ENCODE results near the gene ADIG.

The ADIG gene

DNA sequence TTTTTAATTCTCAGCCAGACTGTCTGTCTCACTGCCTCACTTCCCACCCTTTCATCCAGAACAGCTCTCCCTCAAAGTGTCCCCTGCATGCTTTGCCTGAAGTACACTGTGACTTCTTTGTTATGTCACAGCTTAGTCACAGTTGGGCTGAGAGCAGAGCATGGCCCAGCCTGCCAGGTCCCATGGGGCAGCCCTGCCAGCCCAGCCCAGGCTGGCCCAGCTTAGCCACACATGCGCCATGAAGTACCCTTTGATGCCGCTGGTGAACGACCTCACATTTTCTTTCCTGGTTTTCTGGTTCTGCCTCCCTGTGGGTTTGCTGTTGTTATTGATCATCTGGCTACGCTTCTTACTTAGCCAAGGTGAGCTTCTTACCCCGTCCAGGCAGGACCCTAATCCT lies at the start of gene ADIG:
Gene ADIG, plus strand, starts transcription at position 185 of the 400 bp plus-strand sequence. Its CDS starts 54 bp downstream, at position 239.
- DNase-seq (ENCODE audit: low spot score) = no peak
- Mint-ChIP-seq H3K36me3 (ENCODE audit: low read depth) (no peaks in the 10 kb centered on the region), H3K27me3 (ENCODE audit: low read depth) (no peaks in the 10 kb centered on the region), H3K4me3 (no peak within 1 kb of the TSS), H3K9me3 (no peaks in the 10 kb centered on the region), H3K27ac (no peak within 1 kb of the TSS), H3K4me1 (ENCODE audit: low read depth) (no peaks in the 10 kb centered on the region)

GRCh38 chr20:38534756-38535155 lies 46.2 kb upstream of the ADIG start:
- Mint-ChIP-seq H3K4me1 (ENCODE audit: low read depth) (peaks cover 22% of the 10 kb centered on the region), H3K4me3 (no peak overlapping the region), H3K9me3 (no peaks in the 10 kb centered on the region), H3K36me3 (ENCODE audit: low read depth) (peaks cover 50% of the 10 kb centered on the region), H3K27me3 (ENCODE audit: low read depth) (no peaks in the 10 kb centered on the region), H3K27ac (no peak overlapping the region)
- DNase-seq (ENCODE audit: low spot score) = no peak

DNA sequence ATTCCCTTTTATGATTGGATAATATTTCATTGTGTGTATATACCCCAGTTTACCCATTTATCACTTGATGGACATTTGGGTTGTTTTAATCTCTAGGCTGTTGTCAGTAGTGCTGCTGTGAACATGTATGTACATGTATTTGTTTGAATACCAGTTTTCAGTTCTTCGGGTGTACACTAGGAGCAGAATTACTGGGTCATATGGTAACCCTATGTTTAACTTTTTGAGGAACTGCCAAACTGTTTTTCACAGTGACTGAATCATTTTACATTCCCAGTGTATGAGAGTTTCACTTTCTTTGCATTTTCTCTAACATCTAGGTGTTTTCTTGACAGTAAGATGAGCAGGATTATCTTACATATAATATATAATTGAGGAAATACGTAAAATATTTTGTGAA lies 44.7 kb upstream of the ADIG start:
- Mint-ChIP-seq H3K36me3 (ENCODE audit: low read depth) (peaks cover 59% of the 10 kb centered on the region), H3K4me1 (ENCODE audit: low read depth) (peaks cover 22% of the 10 kb centered on the region), H3K9me3 (no peaks in the 10 kb centered on the region), H3K4me3 (no peak overlapping the region), H3K27ac (no peak overlapping the region), H3K27me3 (ENCODE audit: low read depth) (no peaks in the 10 kb centered on the region)
- no peak for DNase-seq (ENCODE audit: low spot score)

DNA sequence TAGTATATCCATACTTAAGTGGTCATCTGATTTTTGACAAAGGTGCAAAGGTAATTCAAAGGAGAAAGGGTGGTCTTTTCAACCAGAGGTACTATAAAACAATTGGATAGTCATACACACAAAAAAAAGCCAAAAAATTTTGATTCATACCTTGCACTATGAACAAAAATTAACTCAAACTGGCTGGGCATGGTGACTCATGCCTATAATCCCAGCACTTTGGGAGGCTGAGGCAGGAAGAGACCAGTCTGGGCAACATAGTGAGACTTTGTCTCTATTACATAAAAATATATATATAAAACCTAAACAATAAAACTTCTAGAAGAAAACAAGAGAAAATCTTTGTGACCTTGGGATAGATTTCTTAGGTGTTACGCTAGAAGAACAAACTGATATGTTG lies 43.8 kb upstream of the ADIG start:
- H3K27ac Mint-ChIP-seq = peak overlapping the region; percentile 57
- DNase-seq (ENCODE audit: low spot score) = no peak
- H3K27me3 Mint-ChIP-seq (ENCODE audit: low read depth) = no peaks in the 10 kb centered on the region
- peaks cover 63% of the 10 kb centered on the region for H3K36me3 Mint-ChIP-seq (ENCODE audit: low read depth)
- H3K4me1 Mint-ChIP-seq (ENCODE audit: low read depth) = peaks cover 22% of the 10 kb centered on the region
- H3K9me3 Mint-ChIP-seq = no peaks in the 10 kb centered on the region
- H3K4me3 Mint-ChIP-seq = peak overlapping the region; percentile 53

- Mint-ChIP-seq H3K27me3 (ENCODE audit: low read depth) (no peaks in the 10 kb centered on the region), H3K9me3 (no peaks in the 10 kb centered on the region), H3K36me3 (ENCODE audit: low read depth) (peaks cover 65% of the 10 kb centered on the region), H3K4me3 (no peak overlapping the region), H3K4me1 (ENCODE audit: low read depth) (peaks cover 22% of the 10 kb centered on the region), H3K27ac (no peak overlapping the region)
- no peak for DNase-seq (ENCODE audit: low spot score)
These were observed 42.2 kb upstream of the ADIG start for GRCh38 chr20:38538789-38539188.

DNA sequence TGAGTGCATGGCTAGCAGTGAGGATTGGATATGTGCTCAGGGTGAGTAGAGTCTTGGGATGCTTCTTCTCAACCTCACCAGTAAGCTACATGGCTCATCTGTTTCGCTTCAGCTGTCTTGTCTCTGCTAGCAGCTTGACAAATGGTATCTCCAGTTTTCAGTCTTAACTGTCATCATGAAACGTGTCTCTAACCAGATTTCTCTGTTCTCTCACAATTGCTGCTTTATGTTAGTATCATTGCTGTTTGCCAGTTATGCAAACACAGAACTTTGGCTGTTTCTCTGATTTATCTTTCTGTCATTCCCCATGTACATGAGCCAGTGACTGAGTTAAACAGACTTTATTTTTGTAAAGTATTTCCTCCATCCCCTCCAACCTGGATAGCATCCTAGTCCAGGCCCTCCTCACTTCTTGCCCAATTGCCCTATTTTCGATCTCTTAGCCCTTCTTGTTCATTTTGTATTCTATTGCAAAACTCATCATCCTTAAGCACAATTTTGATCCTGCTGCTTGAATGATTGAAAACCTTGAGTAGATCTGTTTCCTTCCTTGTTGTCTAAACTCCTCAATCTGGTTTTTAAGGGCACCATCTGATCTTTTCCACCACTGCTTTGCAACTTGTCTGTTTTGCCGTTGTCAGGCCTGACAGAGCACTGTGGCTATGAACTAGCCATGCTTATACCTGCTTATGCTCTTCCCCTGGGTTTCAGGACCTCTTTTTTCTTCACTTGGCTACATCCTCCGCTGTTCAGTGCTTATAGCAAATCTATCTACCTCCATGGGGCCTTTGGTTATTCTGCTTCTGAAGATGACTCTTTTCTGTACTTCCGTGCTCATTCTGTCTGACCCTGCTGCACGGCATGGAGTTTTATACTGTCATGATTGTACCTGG lies 37.7 kb upstream of the ADIG start:
- Mint-ChIP-seq H3K27me3 (ENCODE audit: low read depth) (no peaks in the 10 kb centered on the region), H3K36me3 (ENCODE audit: low read depth) (peaks cover 54% of the 10 kb centered on the region), H3K4me1 (ENCODE audit: low read depth) (no peaks in the 10 kb centered on the region), H3K4me3 (no peak overlapping the region), H3K27ac (no peak overlapping the region), H3K9me3 (no peaks in the 10 kb centered on the region)
- DNase-seq (ENCODE audit: low spot score) = no peak

DNA sequence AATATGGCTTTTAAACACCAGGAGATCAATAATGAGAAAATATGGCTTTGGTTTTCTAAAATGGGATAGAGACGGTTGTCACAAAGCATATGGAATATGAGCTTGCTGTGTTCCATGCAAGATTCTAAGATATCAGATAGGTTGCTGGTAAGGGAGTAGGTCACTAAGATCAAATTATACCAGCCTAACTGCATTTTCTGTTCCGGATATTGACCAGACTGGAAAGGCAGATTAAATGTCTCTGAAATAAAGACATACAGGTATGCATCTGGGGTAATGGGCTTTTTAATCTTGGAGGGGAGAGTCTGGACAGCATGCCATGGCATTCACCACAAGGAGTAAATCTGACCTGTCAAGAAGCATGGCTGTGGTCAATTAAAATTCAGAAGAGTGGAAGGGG lies 35.2 kb upstream of the ADIG start:
- peaks cover 54% of the 10 kb centered on the region for H3K36me3 Mint-ChIP-seq (ENCODE audit: low read depth)
- no peaks in the 10 kb centered on the region for H3K4me1 Mint-ChIP-seq (ENCODE audit: low read depth)

DNA sequence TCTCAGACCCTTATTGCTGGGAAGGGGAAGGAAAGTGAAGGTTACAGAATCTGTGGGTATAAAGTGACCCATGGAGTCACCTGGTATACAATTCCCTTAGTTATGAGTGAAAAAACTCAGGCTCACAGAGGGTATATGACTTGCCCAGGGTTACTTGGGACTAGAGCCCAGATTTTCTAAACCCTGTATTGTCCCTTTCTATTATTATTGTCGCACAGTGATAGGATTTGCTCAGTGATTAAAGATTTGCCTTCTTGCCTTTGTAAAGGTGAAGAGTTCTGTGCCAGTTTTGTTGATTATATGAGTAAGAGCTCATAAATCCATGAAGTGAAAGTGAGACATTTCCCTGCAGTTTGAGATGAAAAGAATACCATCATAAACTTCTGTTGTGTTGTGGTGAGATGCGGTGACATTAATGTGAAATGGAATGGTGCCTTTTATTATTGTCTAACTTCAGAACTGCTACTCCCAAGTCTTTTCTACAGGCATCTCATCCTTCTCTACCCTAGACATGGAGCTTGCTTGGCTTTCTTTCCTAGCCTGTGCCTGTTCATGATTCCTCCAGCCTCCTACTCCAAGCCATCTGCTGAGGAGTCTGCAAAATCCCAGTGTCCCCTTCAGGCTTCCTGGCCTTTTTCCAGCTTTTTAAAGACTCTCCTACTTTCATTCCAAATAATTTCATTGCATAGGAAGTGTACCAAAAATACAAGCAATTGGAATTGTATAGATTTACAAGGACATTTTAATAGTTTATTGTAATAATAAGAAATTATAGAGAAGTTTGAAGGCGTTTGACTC lies 33.5 kb upstream of the ADIG start:
- Mint-ChIP-seq H3K9me3 (no peaks in the 10 kb centered on the region), H3K4me1 (ENCODE audit: low read depth) (no peaks in the 10 kb centered on the region), H3K27ac (no peak overlapping the region), H3K36me3 (ENCODE audit: low read depth) (peaks cover 38% of the 10 kb centered on the region), H3K4me3 (no peak overlapping the region), H3K27me3 (ENCODE audit: low read depth) (no peaks in the 10 kb centered on the region)
- DNase-seq (ENCODE audit: low spot score) = no peak

More for the DNA sequence above, 35.2 kb upstream of the ADIG start:
- H3K4me3 Mint-ChIP-seq = no peak overlapping the region
- no peak overlapping the region for H3K27ac Mint-ChIP-seq
- no peaks in the 10 kb centered on the region for H3K9me3 Mint-ChIP-seq
- DNase-seq (ENCODE audit: low spot score) = no peak
- H3K27me3 Mint-ChIP-seq (ENCODE audit: low read depth) = no peaks in the 10 kb centered on the region

GRCh38 chr20:38548356-38549083 lies 32.5 kb upstream of the ADIG start:
- no peak overlapping the region for H3K27ac Mint-ChIP-seq
- DNase-seq (ENCODE audit: low spot score) = no peak
- H3K4me1 Mint-ChIP-seq (ENCODE audit: low read depth) = no peaks in the 10 kb centered on the region
- H3K27me3 Mint-ChIP-seq (ENCODE audit: low read depth) = no peaks in the 10 kb centered on the region
- no peak overlapping the region for H3K4me3 Mint-ChIP-seq
- H3K9me3 Mint-ChIP-seq = no peaks in the 10 kb centered on the region
- peaks cover 30% of the 10 kb centered on the region for H3K36me3 Mint-ChIP-seq (ENCODE audit: low read depth)

DNA sequence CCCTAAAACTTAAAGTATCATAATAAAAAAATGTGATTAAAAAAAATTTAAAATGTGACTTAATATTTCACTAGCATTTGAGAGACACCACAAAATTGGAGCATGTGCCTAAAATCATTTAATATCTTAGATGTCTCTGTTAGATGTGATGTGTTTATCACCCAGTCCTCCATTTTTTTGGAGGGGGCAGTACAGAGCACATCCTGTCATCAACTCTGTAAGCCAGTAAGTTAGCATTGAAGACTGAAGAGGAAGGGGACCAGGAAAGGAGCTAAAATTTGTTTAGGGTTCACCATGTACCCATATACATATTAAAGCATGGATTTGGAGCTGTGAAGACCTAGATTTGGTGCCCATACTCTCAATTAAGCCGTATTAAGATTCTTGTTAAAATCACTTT lies 30.7 kb upstream of the ADIG start:
- no peak for DNase-seq (ENCODE audit: low spot score)
- Mint-ChIP-seq H3K9me3 (no peaks in the 10 kb centered on the region), H3K27ac (no peak overlapping the region), H3K36me3 (ENCODE audit: low read depth) (peaks cover 38% of the 10 kb centered on the region), H3K4me3 (no peak overlapping the region), H3K4me1 (ENCODE audit: low read depth) (no peaks in the 10 kb centered on the region), H3K27me3 (ENCODE audit: low read depth) (no peaks in the 10 kb centered on the region)

GRCh38 chr20:38551056-38551626 lies 29.9 kb upstream of the ADIG start:
- H3K27ac Mint-ChIP-seq = no peak overlapping the region
- no peaks in the 10 kb centered on the region for H3K9me3 Mint-ChIP-seq
- H3K4me3 Mint-ChIP-seq = no peak overlapping the region
- H3K4me1 Mint-ChIP-seq (ENCODE audit: low read depth) = no peaks in the 10 kb centered on the region
- no peaks in the 10 kb centered on the region for H3K27me3 Mint-ChIP-seq (ENCODE audit: low read depth)
- DNase-seq (ENCODE audit: low spot score) = no peak
- H3K36me3 Mint-ChIP-seq (ENCODE audit: low read depth) = peaks cover 31% of the 10 kb centered on the region

DNA sequence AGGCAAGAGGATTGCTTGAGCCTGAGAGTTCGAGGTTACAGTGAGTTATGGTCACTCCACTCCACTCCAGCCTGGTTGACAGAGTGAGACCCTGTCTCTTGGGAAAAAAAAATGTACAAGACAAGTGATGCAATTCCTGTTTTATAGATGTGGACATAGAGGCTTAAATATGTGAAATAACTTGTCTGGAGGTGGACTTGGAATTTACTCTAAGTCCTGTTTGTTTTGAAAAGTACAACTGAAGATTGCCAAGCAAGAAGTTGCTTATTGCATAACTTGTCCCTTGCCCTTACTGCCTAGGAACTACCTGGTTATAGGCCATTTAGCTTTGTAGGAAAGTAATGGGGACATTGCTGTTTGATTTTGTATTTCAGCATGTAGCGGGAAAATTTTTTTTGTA lies 26.0 kb upstream of the ADIG start:
- no peak for DNase-seq (ENCODE audit: low spot score)
- Mint-ChIP-seq H3K27me3 (ENCODE audit: low read depth) (no peaks in the 10 kb centered on the region), H3K9me3 (no peaks in the 10 kb centered on the region), H3K36me3 (ENCODE audit: low read depth) (peaks cover 34% of the 10 kb centered on the region), H3K4me1 (ENCODE audit: low read depth) (peaks cover 2% of the 10 kb centered on the region), H3K4me3 (no peak overlapping the region), H3K27ac (no peak overlapping the region)

DNA sequence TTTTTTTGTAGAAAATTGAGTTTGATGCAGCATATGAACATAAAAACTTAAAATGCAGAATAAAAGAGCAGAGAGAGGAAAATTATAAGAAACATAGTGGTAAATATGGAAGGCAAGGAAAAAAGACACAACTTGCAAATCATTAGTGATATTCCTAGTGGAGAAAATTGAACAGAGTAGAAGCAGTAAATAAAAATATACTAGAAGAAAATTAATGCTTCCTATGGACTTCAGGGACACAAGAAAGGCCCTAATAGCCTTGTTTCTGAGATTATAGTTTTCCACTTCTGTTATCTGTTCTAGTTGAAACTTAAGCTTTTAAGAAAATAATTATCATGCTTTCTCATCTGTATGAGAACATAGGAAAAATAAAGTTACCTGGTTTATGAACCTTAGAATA lies 25.6 kb upstream of the ADIG start:
- Mint-ChIP-seq H3K27ac (no peak overlapping the region), H3K4me1 (ENCODE audit: low read depth) (peaks cover 2% of the 10 kb centered on the region), H3K36me3 (ENCODE audit: low read depth) (peaks cover 34% of the 10 kb centered on the region), H3K27me3 (ENCODE audit: low read depth) (no peaks in the 10 kb centered on the region), H3K9me3 (no peaks in the 10 kb centered on the region), H3K4me3 (no peak overlapping the region)
- no peak for DNase-seq (ENCODE audit: low spot score)
